ENCODE measurements around the gene TRIOBP.

The TRIOBP gene

DNA sequence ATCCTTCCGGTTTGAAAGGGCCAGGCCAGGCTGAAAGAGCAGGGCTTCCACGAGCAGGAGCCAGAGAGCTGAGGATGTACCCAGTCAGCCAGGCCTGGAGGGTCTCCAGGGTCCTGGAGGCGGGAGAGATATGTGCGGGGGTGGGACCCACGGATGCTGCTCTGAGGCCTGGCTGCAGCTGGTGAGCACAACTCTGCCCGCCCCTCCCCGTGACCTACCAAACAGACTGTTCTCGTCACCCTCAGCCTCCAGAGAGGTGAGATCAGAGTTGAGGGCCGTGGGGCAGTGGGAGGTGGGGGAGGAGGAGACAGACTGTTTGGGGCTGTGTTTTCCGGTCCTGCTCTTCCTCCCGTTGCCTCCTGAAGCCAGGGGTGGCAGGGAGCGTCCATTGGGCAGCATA is 42.2 kb downstream of the TRIOBP start:
- Histone ChIP-seq H3K9me3 (ENCODE audit: severe bottlenecking) (no peaks in the 10 kb centered on the region), H3K27me3 (ENCODE audit: insufficient read depth, poor library complexity, severe bottlenecking) (no peaks in the 10 kb centered on the region), H3K27ac (ENCODE audit: poor library complexity, severe bottlenecking) (no peak overlapping the region), H3K4me3 (ENCODE audit: severe bottlenecking) (no peak overlapping the region), H3K36me3 (ENCODE audit: low read depth) (no peaks in the 10 kb centered on the region), H3K4me1 (ENCODE audit: insufficient read depth, poor library complexity, severe bottlenecking) (peaks cover 13% of the 10 kb centered on the region)
- DNase-seq (ENCODE audit: low spot score) (no peak), ATAC-seq (ENCODE audit: low read depth) (no peak)
- TF ChIP-seq, protein P1, sequence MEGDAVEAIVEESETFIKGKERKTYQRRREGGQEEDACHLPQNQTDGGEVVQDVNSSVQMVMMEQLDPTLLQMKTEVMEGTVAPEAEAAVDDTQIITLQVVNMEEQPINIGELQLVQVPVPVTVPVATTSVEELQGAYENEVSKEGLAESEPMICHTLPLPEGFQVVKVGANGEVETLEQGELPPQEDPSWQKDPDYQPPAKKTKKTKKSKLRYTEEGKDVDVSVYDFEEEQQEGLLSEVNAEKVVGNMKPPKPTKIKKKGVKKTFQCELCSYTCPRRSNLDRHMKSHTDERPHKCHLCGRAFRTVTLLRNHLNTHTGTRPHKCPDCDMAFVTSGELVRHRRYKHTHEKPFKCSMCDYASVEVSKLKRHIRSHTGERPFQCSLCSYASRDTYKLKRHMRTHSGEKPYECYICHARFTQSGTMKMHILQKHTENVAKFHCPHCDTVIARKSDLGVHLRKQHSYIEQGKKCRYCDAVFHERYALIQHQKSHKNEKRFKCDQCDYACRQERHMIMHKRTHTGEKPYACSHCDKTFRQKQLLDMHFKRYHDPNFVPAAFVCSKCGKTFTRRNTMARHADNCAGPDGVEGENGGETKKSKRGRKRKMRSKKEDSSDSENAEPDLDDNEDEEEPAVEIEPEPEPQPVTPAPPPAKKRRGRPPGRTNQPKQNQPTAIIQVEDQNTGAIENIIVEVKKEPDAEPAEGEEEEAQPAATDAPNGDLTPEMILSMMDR (IDR thresholded peaks at IDR 0.05; ENCODE audit: poor library complexity, severe bottlenecking) = no peak

DNA sequence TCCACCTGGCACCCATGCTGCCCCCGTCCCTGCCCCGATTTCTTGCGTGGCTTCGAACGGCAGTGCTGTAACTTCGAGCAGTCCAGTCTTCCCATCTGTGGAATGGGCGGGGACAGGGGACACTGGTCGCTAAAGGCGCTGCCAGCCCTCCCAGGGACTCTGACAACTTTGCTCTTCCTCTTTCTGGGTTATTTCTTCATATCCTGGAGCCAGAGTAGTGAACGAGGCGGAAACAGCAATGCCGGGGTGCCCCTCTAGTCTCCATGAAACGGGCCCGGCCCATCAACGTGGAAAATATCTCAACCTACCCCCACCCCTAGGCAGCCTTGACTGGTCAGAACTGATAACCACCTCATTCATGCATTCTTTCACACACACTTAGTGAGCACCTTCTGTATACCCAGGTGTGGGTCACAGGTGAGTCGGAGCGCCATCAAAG is 42.8 kb downstream of the TRIOBP start:
- peaks cover 4% of the 10 kb centered on the region; the same call in 1 of the 2 replicates for H3K36me3 ChIP-seq (ENCODE audit: low read depth)
- H3K4me1 ChIP-seq (ENCODE audit: insufficient read depth, poor library complexity, severe bottlenecking) = peaks cover 13% of the 10 kb centered on the region
- H3K27ac ChIP-seq (ENCODE audit: poor library complexity, severe bottlenecking) = no peak overlapping the region
- no peak overlapping the region for H3K4me3 ChIP-seq (ENCODE audit: severe bottlenecking)
- no peaks in the 10 kb centered on the region for H3K27me3 ChIP-seq (ENCODE audit: insufficient read depth, poor library complexity, severe bottlenecking)
- H3K9me3 ChIP-seq (ENCODE audit: severe bottlenecking) = no peaks in the 10 kb centered on the region
- ATAC-seq (ENCODE audit: low read depth) = no peak
- DNase-seq (ENCODE audit: low spot score) = no peak
- TF ChIP-seq, protein P1 (IDR thresholded peaks at IDR 0.05; ENCODE audit: poor library complexity, severe bottlenecking) = no peak

DNA sequence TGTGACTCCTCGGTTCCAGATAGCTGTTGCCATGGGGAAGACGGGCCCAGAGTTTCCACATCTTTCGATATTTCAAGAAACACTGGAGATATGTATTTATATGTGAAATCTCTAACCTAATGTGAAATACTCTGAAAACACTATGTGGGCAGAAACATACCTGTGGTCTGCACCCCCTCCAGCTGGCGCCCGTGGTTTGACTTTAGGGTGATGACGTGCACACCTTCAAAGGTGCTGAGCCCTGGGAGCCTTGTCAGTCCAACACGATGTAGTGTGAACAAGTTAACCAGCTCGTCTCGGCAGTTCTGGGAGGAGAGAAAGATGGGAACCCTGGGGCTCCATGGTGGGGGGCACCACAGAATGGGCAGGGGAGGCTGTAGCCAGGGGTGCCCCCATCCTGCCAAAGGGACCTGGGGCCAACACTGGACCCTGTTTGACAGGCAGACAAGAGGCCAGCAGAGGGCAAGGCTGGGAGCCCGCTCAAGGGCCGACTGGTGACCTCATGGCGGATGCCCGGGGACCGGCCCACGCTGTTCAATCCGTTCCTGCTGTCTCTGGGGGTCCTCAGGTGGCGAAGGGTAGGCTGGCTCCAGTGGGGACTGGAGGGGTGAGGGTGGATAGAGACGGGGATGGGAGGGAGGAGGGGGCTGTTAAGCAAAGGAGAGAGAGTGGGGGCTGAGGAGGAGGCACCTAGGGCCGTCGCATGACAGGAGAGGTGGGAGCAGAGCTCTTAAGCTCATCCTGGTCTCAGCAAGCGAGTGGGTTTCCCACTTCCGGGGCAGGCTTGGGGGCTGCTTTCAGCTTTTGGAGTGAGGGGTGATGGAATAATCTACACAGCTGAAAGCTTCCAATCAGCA is 43.8 kb downstream of the TRIOBP start:
- Histone ChIP-seq H3K27me3 (ENCODE audit: insufficient read depth, poor library complexity, severe bottlenecking) (no peaks in the 10 kb centered on the region), H3K4me3 (ENCODE audit: severe bottlenecking) (no peak overlapping the region), H3K36me3 (ENCODE audit: low read depth) (peaks cover 4% of the 10 kb centered on the region; the same call in 1 of the 2 replicates), H3K27ac (ENCODE audit: poor library complexity, severe bottlenecking) (peak overlapping the region; percentile 98), H3K4me1 (ENCODE audit: insufficient read depth, poor library complexity, severe bottlenecking) (peaks cover 18% of the 10 kb centered on the region), H3K9me3 (ENCODE audit: severe bottlenecking) (no peaks in the 10 kb centered on the region)
- DNase-seq (ENCODE audit: low spot score) (no peak), ATAC-seq (ENCODE audit: low read depth) (no peak)
- TF ChIP-seq, protein P1 (IDR thresholded peaks at IDR 0.05; ENCODE audit: poor library complexity, severe bottlenecking) = no peak

DNA sequence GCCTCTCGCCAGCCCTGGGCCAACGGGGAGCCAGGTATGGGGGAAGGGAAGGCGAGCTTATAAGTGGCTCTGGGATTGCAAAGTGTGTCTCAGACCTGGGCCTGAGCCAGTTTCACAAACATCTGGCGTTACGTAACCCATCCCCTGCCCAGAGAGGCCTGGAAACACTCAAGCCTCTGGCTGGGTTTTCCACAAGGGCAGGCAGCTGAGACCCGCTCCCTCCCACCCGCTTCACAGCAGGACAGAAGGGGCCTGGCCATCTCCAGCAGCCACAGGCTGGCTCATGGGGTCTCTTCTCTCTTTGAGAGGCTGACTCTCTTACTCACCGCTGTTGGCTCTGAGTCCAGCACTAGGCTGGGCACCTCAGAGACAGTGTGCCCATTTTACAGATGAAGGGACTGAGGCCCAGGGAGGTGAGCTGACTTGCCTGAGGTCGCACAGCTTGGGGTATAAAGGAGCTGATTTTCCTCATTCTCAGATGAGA is 44.5 kb downstream of the TRIOBP start:
- Histone ChIP-seq H3K4me1 (ENCODE audit: insufficient read depth, poor library complexity, severe bottlenecking) (peaks cover 18% of the 10 kb centered on the region), H3K9me3 (ENCODE audit: severe bottlenecking) (no peaks in the 10 kb centered on the region), H3K4me3 (ENCODE audit: severe bottlenecking) (no peak overlapping the region), H3K36me3 (ENCODE audit: low read depth) (peaks cover 4% of the 10 kb centered on the region; the same call in 1 of the 2 replicates), H3K27me3 (ENCODE audit: insufficient read depth, poor library complexity, severe bottlenecking) (no peaks in the 10 kb centered on the region), H3K27ac (ENCODE audit: poor library complexity, severe bottlenecking) (peak overlapping the region; percentile 98)
- ATAC-seq (ENCODE audit: low read depth) = peak; percentile 43
- DNase-seq (ENCODE audit: low spot score) = no peak
- TF ChIP-seq, protein P1 (IDR thresholded peaks at IDR 0.05; ENCODE audit: poor library complexity, severe bottlenecking) = no peak

Measured in RWPE2 (cell line).